ENCODE results near the gene FRMD8. TPM values are rescaled to one million over a fixed set of nuclear protein-coding genes. Genes with fewer than 3 reads are reported as not detected.

Gene FRMD8
- total and polyA plus RNA-seq, 2 experiments from 2014 or later: 7.0 to 35.4 TPM

- no peaks in the 10 kb centered on the region for H3K4me1 ChIP-seq (ENCODE audit: insufficient read depth)
- no peak overlapping the region for H3K27ac ChIP-seq (ENCODE audit: low read depth)
- DNase-seq (ENCODE audit: low spot score): no peak
- Mint-ChIP-seq H3K4me3 (no peak overlapping the region; the same call in 2 of the 3 replicates), H3K36me3 (ENCODE audit: low read depth) (peaks cover 5% of the 10 kb centered on the region; the same call in 1 of the 3 replicates), H3K9me3 (peaks cover 25% of the 10 kb centered on the region), H3K27ac (no peak overlapping the region), H3K4me1 (peaks cover 5% of the 10 kb centered on the region), H3K27me3 (ENCODE audit: insufficient read depth, low read depth, poor library complexity) (peaks cover 17% of the 10 kb centered on the region)
- H3K4me2 ChIP-seq: no peak overlapping the region
- no peak for ATAC-seq
- H2AFZ ChIP-seq: no peak overlapping the region
- H3K36me3 ChIP-seq (ENCODE audit: insufficient read depth): no peaks in the 10 kb centered on the region
- no peaks in the 10 kb centered on the region for H3K9me2 ChIP-seq (ENCODE audit: insufficient read depth)
- no peak overlapping the region for H3K4me3 ChIP-seq
- no peaks in the 10 kb centered on the region for H4K20me1 ChIP-seq (replicated peaks; ENCODE audit: insufficient read depth)
- H3F3A ChIP-seq (replicated peaks; ENCODE audit: low read depth): no peaks in the 10 kb centered on the region
- TF ChIP-seq CREB1 (CRISPR knock-in tag; IDR thresholded peaks at IDR 0.05; ENCODE audit: low read depth) (no peak), CTCF (conservative IDR thresholded peaks at IDR 0.05; ENCODE audit: low read depth in 2 of 2) (no peak), EZH2phosphoT487 (IDR thresholded peaks at IDR 0.05; ENCODE audit: unreplicated experiment) (no peak), EZH2 (IDR thresholded peaks at IDR 0.05; ENCODE audit: low read depth, unreplicated experiment) (no peak), POLR2AphosphoS5 (IDR thresholded peaks at IDR 0.05; ENCODE audit: low read depth) (no peak), STAT1 (IDR thresholded peaks at IDR 0.05; ENCODE audit: unreplicated experiment) (no peak), NANOG (IDR thresholded peaks at IDR 0.05; ENCODE audit: borderline replicate concordance) (no peak), JUNB (IDR thresholded peaks at IDR 0.05; ENCODE audit: unreplicated experiment) (no peak), ETS1 (IDR thresholded peaks at IDR 0.05) (no peak), REST (IDR thresholded peaks at IDR 0.05; ENCODE audit: unreplicated experiment) (no peak), ZNF114 (CRISPR knock-in tag; IDR thresholded peaks at IDR 0.05) (no peak)
- TF ChIP-seq, protein P1, sequence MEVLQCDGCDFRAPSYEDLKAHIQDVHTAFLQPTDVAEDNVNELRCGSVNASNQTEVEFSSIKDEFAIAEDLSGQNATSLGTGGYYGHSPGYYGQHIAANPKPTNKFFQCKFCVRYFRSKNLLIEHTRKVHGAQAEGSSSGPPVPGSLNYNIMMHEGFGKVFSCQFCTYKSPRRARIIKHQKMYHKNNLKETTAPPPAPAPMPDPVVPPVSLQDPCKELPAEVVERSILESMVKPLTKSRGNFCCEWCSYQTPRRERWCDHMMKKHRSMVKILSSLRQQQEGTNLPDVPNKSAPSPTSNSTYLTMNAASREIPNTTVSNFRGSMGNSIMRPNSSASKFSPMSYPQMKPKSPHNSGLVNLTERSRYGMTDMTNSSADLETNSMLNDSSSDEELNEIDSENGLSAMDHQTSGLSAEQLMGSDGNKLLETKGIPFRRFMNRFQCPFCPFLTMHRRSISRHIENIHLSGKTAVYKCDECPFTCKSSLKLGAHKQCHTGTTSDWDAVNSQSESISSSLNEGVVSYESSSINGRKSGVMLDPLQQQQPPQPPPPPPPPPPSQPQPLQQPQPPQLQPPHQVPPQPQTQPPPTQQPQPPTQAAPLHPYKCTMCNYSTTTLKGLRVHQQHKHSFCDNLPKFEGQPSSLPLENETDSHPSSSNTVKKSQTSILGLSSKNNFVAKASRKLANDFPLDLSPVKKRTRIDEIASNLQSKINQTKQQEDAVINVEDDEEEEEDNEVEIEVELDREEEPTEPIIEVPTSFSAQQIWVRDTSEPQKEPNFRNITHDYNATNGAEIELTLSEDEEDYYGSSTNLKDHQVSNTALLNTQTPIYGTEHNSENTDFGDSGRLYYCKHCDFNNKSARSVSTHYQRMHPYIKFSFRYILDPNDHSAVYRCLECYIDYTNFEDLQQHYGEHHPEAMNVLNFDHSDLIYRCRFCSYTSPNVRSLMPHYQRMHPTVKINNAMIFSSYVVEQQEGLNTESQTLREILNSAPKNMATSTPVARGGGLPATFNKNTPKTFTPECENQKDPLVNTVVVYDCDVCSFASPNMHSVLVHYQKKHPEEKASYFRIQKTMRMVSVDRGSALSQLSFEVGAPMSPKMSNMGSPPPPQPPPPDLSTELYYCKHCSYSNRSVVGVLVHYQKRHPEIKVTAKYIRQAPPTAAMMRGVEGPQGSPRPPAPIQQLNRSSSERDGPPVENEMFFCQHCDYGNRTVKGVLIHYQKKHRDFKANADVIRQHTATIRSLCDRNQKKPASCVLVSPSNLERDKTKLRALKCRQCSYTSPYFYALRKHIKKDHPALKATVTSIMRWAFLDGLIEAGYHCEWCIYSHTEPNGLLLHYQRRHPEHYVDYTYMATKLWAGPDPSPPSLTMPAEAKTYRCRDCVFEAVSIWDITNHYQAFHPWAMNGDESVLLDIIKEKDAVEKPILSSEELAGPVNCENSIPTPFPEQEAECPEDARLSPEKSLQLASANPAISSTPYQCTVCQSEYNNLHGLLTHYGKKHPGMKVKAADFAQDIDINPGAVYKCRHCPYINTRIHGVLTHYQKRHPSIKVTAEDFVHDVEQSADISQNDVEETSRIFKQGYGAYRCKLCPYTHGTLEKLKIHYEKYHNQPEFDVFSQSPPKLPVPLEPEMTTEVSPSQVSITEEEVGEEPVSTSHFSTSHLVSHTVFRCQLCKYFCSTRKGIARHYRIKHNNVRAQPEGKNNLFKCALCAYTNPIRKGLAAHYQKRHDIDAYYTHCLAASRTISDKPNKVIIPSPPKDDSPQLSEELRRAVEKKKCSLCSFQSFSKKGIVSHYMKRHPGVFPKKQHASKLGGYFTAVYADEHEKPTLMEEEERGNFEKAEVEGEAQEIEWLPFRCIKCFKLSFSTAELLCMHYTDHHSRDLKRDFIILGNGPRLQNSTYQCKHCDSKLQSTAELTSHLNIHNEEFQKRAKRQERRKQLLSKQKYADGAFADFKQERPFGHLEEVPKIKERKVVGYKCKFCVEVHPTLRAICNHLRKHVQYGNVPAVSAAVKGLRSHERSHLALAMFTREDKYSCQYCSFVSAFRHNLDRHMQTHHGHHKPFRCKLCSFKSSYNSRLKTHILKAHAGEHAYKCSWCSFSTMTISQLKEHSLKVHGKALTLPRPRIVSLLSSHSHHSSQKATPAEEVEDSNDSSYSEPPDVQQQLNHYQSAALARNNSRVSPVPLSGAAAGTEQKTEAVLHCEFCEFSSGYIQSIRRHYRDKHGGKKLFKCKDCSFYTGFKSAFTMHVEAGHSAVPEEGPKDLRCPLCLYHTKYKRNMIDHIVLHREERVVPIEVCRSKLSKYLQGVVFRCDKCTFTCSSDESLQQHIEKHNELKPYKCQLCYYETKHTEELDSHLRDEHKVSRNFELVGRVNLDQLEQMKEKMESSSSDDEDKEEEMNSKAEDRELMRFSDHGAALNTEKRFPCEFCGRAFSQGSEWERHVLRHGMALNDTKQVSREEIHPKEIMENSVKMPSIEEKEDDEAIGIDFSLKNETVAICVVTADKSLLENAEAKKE (CRISPR knock-in tag; IDR thresholded peaks at IDR 0.05): no peak
- no peaks in the 10 kb centered on the region for H3K79me2 ChIP-seq (replicated peaks; ENCODE audit: insufficient read depth)
- no peaks in the 10 kb centered on the region; the same call in 1 of the 2 replicates for H3K27me3 ChIP-seq (ENCODE audit: insufficient read depth)
These were observed 61.6 kb downstream of the FRMD8 start for GRCh38 chr11:65448074-65448417.
